Ureter (tissue), 1 donor: Measurements from ENCODE around the gene PRDM11. TPM values are rescaled to one million over a fixed set of nuclear protein-coding genes. Genes with fewer than 3 reads are reported as not detected.
A peak's percentile ranks its signal among the peaks of the same experiment; 100 is the strongest.

Source experiments
- DNase-seq: peaks from one replicate; pipeline ENCODE4 v3.0.0-alpha.2; 2020; ENCODE audit warnings: low spot score
- total RNA-seq: library from RNA; stranded (reverse); gene quantifications from one replicate; pipeline ENCODE4 v1.2.4, GENCODE V29; 2023
- donor health status: DM: yes; HTN: yes; CAD: no.

PRDM11 gene
- total RNA-seq, 1 donor from 2014 or later: 35.3 TPM

DNA sequence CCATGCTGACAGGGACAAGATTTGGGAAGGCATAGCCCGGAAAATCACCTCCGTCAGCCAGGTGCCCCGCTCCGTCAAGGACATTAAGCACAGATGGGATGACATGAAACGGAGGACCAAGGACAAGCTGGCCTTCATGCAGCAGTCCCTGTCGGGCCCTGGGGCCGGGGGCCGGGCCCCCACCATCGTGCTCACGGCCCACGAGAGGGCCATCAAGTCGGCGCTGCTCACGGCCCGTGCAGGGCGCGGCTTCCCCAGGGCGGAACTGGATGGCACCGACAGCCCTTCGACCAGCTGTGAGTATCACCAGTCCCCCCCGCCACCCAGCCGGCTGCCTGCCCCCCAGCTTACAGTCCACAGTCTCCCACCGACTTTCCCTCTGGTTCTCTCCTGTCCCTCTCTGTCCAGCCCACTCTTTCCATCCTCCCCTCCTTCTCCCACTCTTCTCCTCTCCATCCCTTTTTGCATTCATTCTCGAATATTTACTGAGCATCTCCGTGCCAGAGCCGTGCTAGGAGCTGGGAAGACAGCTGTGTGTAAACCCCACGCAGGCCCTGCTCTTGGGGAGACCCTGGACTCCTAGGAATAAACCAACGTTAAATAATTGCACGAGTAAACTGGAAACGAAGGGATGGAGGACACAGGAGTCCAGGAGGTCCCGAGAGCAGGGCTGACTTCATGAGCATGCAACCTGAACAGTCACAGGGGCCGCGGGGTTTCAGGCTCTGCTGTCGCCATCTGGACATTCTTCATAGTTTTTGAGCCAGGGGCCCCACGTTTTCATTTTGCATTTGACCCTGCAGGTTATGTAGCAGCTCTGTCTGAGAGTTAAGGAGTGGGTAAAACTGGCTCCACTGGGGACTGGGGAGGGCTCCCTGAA is 62.8 kb downstream of the PRDM11 start:
- DNase-seq: no peak

DNA sequence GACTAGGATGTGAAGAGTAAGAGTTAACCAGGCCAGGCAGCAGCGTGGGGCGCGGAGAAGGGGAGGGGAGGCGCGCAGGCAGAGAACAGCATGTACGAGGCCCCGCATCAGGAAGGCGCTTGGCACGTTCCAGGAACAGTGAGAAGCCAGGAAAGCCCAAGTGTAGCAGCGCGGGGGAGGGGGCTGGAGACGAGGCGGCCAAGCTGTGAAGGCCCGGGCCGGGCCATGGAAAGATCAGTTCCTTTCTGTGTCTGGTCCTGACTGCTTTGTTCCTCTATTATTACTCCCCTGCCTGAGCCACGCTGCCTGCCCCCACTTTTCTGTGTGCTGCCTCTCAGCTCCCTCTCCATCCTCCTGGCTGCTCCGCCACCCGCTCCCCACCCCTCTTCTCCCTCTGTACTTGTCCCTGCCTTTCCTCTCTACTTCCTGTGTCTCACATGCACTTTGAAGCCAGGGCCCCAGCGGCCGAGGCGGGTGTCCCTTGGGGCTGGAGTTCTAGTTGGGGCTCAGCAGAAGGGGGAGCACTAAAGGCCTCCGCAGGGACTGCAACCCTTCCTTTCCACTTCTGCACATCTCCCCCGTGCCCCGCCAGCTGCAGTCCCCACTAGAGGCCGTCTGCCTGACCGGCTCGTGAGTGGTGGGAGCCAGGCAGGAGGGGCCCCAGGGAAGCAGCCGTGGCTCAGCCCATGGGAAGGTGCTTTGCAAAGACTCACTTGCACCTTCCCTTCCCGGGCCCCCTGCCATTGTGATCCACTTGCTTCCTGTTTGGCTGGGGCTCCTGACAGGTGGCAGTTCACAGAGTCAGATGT is 63.7 kb downstream of the PRDM11 start:
- peak; percentile 89 for DNase-seq

DNA sequence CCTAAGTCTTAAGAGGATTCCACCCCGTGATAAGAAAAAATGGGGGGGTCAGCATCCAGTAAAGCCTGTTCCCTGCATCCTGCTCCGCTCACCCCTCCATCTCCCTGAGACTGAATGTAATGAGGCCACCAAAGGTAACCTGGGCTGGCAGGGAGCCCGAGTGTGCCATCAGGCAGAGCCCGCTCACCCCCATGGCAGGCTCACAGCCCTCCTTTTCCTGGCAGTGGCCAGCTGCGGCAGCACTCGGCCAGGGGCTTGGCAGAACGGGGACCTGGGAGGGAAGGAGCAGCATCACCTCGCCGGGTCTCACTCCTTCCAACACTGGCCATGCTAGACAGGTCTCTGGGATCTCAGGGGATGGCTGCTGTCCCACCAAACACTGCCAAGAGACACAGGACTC is 64.4 kb downstream of the PRDM11 start:
- no peak for DNase-seq

DNA sequence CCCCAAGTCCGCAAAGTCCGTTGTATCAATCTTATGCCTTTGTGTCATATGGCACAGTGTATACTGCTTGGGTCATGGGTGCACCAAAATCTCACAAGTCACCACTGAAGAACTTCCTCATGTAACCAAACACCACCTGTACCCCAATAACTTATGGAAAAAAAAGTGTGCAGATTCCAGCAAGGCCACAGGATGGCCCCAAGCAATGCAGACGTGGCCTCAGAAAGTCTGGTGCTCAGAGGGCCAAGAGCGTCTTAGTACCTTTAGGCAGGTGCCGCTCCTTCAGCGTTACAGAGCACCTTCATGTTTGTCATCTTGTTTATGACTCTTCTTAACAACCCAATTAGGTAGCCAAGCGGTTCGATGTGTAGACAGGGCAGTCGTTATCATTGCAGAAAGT is 65.3 kb downstream of the PRDM11 start:
- no peak for DNase-seq

DNA sequence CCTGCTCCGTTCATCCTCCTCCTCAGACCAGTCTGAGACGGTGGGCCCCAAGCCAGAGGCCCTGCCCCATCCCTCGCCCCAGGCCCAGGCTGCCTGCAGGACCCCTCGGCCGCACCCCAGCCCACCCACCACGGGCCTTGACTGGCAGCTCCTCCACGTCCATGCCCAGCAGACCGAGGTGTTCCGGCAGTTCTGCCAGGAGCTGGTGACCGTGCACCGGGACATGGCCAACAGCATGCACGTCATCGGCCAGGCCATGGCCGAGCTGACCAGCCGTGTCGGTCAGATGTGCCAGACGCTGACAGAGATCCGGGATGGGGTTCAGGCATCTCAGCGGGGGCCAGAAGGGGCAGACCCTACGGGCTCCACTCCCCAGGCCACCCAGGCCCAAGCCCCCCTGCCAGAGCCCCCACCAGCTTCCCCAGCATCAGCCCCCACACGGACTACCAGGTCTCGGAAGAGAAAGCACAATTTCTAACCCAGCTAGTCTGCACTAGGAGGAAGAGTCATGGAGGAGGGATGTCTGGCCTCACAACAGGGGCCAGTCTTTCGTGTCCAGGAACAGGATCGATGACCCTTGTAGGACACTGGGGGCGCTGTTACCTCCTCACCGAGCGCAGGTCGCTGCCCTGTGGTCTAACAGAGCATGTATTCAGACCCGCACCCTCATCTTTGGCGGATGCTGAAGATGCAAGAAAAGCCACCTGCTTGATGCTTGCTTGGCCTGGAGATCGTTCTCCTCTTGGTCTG is 66.3 kb downstream of the PRDM11 start:
- DNase-seq: no peak

DNA sequence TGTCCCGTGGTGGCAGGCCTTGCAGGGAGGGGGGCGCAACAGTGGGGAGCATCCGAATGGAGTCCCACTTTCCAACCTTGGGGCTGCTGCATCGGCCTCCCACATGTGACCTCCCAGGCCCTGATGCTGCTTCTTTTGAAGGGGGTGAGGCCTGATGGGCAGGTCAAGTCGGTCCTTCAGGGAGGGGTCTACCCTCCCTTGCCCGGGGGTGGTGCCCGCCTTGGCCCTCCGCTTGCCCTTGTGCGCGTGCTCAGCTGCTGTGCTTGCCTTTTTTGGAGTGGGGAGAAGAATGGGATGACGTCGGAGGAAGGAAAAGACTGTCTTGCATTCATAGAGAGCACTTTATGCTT is 66.9 kb downstream of the PRDM11 start:
- no peak for DNase-seq

DNA sequence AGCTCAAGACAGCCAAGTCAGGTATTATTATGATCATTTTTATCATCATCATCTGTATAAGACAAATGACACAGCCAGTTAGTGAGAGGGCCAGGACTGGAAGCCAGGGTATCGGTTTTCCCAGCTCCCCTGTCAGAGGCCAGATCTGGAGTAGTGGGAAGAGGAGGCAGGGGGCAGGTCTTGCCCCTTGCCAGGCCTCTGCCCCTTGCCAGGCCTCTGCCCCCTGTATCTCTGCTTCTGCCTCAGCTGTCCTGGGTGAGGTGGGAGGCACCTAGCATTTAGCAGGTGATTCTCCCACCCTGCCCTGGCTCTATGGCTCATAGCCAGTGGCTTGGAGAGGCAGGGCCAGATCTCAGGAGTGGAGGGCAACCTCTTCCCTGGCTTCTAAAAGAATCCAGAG is 67.3 kb downstream of the PRDM11 start:
- no peak for DNase-seq

DNA sequence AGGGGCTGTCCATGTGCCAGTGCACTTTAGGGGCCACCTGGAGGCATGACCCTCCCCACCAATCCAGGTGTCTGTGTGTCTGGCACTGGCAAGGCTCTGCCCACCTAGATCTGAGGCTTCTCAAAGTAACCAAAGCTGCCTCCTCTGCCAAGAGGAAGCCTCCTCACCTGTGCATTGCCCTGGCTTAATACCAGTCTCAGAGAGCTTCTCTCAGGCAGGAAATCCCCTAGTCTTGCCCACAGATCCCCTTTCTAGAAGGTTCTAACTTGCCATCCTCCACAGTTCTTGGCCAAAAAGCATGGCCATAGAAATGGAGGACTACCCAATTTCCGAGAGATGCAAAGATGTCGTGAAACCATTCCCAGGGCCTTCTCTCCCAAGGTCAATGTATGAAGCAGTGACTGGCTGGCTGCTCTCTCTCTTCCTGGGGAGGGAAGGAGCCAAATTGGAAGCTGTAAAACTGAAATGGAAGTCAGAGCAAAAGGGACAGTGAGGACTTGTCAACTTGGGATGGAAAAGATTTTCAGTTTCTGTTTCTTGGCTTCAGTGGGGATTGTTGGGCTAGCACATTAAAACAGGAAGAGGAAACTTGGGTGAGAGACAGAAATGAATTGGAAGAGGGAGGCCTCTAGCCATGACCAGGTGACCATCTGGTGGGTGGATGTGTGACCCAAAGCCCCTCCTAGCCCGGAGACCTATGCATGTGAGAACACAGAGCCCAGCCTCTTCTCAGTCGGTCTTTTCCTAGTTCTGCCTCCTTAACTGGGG is 68.8 kb downstream of the PRDM11 start:
- no peak for DNase-seq

DNA sequence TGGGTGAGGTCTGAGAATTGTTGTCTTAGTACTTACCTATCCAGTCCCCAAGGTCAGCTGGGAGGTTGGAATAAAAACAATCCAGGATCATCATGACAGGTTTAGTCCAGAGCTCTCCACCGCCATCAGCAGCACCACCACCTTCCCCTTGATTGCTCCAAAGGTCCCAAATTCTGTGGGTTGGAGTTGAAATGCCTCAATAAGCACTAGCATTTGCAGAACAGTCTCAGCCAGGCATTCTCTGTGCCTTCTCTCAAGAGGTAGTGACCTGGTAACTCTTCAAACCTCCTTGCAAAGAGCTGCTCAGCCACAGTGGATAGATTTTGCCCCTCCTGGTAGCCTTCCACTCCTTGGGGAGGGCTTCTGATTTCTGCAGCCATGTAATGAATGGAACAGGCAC is 69.6 kb downstream of the PRDM11 start:
- DNase-seq: no peak

DNA sequence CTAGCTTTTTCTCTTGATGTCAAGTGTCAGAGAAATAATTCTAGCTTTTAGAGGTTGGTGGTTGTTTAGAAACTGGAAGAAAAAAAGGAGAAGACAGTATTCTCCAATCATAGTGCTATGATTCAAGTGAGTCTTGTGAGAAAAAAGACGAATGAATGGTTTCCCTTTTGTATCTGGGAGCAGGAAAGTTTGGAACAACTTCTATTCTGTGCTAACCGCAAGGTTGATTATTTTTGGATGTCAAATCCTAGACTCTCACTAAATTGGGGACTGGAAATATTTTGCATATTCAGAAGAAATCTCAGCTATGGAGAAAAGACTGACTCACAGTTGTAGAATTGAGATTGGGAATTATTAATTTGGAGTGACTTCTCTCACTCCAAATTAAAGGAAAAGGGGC is 70.5 kb downstream of the PRDM11 start:
- DNase-seq: no peak

DNA sequence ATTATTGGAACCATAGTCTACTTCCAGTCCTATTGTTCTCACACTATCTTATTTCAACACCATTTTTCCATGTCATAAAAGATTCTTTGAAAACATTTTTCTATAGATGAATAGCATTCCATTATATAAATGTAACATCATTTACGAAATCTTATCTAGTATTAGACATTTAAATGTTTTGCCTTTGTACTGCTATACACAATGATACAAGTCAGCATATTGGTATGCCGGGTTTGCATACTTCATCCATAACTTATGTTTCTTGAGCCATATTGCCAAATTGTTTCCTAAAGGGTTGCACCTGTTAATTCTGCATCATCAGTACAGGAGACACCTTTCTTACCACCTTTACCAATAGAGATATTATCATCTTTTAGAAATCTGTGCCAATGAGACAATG is 71.6 kb downstream of the PRDM11 start:
- no peak for DNase-seq

DNA sequence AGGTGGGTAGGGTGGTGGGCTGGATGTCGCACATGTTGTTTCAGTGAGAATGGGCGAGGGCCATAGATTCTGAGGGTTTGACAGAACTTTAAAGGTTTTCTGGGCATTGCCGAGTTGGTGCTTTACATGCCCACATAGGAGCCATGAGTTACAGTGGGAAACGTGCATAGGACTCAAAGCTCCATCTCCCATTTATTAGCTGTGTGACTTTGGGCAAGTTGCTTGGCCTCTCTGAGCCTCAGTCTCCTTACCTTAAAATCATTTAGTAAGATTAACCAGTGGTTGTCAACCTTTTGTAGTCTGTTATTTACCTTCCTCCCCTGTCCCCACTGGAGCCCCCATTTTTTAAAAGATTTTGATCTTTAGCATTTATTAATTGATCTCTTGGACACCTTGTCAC is 72.3 kb downstream of the PRDM11 start:
- DNase-seq: no peak

DNA sequence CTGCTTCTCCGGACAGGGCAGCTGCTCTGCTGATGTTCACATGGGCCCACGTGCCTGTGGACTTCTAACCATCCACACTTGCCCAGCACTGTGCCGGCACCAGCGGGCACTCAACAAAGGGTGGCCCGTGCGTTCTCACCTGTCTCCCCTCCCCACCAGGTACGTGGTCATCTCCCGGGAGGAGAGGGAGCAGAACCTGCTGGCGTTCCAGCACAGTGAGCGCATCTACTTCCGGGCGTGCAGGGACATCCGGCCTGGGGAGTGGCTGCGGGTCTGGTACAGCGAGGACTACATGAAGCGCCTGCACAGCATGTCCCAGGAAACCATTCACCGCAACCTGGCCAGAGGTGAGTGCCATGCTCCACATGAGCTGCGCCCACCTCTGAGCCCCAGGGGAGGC is 73.0 kb downstream of the PRDM11 start:
- no peak for DNase-seq

DNA sequence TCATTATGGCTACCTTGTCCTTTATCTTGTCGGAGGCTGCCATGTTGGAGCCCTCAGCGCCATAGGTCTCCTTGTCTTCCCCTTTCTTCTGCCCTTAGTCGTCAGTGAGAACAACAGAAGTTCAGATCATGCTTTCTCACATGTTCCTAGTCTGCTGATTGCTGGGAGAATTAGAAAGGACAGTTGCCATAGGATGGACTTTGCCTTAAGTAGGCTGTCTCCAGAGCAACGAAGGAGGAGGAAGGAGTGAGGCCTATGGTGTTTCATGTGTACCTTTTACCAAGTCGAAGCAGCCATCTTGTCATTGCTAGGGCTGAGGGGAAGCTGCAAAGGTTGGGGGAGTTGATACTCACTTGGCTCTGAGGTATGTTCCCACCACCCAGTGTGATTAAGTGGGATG is 77.1 kb downstream of the PRDM11 start:
- no peak for DNase-seq

DNA sequence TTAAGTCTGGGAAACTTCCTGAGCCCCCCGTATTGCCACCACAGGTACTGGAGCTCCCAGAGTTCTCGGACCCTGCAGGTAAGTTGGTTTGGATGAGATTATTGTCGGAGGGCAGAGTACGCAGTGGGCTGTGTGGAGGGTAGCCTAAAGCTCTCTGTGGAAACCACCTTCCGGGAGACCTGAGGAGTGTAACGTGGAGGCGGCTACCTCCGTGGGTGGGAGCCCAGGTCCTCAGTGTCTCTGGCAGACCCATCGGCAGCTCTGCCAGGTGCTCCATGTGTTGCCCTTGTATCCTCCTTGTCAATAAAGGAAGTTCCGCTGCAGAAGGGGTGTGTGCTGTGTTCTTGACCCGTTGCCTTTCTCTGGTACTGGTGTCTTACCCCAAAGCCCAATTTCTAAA is 78.3 kb downstream of the PRDM11 start:
- no peak for DNase-seq

DNA sequence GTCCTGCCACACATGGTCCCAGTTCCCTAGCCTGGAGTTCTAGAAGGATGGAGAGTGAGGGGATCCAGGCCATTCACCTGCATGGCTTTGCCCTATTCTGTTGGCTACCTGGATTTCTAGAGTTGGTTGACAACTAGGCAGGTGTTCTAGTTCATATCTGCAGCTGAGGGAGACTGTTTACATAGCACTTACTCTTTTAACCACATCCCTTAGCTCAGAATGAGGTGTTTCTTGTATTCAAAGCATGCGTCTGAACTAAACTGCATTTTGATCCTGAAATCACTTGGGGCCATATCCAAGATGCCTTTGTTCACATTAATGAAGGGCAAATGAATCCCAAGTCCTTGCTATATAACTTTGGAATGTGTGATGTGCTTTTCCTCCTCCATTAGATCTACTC is 78.8 kb downstream of the PRDM11 start:
- no peak for DNase-seq

DNA sequence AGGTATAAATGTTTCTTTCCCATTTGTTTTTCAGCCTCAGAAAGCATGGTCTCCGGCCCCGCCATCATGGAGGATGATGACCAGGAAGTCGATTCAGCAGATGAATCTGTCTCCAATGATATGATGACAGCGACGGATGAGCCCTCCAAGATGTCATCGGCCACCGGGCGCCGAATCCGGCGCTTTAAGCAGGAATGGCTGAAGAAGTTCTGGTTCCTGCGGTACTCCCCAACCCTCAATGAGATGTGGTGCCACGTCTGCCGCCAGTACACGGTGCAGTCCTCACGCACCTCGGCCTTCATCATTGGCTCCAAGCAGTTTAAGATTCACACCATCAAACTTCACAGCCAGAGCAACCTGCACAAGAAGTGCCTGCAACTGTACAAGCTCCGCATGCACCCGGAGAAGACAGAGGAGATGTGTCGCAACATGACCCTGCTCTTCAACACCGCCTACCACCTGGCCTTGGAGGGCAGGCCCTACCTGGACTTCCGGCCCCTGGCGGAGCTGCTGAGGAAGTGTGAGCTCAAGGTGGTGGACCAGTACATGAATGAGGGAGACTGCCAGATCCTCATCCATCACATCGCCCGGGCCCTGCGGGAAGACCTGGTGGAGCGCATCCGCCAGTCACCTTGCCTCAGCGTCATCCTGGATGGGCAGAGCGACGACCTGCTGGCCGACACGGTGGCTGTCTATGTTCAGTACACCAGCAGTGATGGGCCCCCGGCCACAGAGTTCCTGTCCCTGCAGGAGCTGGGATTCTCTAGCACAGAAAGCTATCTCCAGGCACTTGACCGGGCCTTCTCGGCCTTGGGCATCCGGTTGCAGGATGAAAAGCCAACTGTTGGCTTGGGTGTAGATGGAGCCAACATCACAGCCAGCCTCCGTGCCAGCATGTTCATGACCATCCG is 79.8 kb downstream of the PRDM11 start:
- DNase-seq: no peak

DNA sequence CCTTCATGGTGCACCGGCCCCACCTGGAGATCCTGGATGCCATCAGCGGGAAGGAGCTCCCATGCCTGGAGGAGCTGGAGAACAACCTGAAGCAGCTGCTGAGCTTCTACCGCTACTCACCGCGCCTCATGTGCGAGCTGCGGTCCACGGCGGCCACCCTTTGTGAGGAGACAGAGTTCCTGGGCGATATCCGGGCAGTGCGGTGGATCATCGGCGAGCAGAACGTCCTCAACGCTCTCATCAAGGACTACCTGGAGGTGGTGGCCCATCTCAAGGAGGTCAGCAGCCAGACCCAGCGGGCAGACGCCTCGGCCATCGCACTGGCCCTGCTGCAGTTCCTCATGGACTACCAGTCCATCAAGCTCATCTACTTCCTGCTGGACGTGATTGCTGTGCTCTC is 80.5 kb downstream of the PRDM11 start:
- no peak for DNase-seq

DNA sequence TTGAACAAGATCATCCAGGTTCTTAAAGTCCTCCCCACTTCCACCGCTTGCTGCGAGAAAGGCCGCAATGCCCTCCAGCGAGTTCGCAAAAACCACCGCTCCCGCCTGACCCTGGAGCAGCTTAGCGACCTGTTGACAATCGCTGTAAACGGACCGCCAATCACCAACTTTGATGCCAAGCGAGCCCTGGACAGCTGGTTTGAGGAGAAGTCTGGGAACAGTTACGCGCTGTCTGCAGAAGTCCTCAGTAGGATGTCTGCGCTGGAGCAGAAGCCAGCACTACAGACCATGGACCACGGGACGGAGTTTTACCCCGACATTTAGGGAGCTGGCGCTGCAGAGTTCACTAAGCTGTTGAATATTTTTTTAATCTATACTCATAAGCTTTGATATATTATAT is 81.4 kb downstream of the PRDM11 start:
- DNase-seq: no peak

DNA sequence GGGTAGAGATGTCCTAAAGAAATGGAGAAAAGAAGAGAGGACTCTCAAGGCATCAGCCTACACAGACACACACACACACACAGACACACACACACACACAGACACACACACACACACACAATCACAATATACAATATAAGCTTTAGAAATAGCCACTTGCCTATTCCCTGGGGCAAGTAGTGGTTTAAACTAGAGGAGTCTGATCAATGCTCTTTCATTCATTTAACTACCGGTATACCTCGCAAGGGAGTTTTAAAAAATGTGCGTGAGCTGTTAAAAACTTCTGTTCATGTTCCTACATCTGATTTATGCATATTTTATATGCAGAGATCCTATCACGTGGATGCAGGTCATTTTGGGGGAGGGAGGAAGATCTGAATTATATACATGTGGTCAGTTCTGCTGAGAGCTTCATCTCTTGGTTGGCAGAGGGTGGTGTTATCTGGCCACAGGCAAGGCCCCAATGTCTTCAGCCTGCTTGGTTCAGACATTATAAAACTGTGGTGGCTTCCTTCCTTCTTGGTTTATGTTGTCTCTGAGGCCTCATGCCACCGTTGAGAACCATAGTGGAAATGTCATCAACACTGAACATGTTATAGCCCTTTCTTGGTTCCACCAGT is 83.1 kb downstream of the PRDM11 start:
- DNase-seq: no peak
